T-helper 17 cell (primary cell): Measurements from ENCODE around the gene NCF2. TPM values are rescaled to one million over a fixed set of nuclear protein-coding genes. Genes with fewer than 3 reads are reported as not detected.

Source experiments
- ATAC-seq: fragments of 150-1000 bp; cut with Tn5 transposase; 2 replicates; pipeline ENCODE4 v1.10.0; 2021; ENCODE audit warnings: mild to moderate bottlenecking, moderate library complexity
- DNase-seq, 3 donors: peaks; one replicate each; pipeline versions ENCODE4 v3.0.0 to v3.0.0-alpha.2; 2020 to 2021
- H3K9me3 ChIP-seq: one replicate; pipeline ENCODE4 v1.7.0; 2013; ENCODE audit warnings: low read length, mild to moderate bottlenecking; ENCODE audit not compliant: control insufficient read depth, poor library complexity, severe bottlenecking
- H3K27ac Mint-ChIP-seq: one replicate; pipeline ENCODE4 v1.8.0; 2022; ENCODE audit warnings: mild to moderate bottlenecking, moderate library complexity, mixed read lengths
- H3K27me3 Mint-ChIP-seq: one replicate; pipeline ENCODE4 v1.8.0; 2022; ENCODE audit warnings: mixed read lengths
- H3K36me3 Mint-ChIP-seq: one replicate; pipeline ENCODE4 v1.8.0; 2022; ENCODE audit warnings: low read depth, mixed read lengths
- H3K4me1 Mint-ChIP-seq: one replicate; pipeline ENCODE4 v1.8.0; 2022; ENCODE audit warnings: mild to moderate bottlenecking, mixed read lengths
- H3K4me3 Mint-ChIP-seq: one replicate; pipeline ENCODE4 v1.8.0; 2022; ENCODE audit warnings: mild to moderate bottlenecking, moderate library complexity, mixed read lengths
- total RNA-seq, 4 donors: library from RNA in 2 of 4; stranded (reverse) in 2 of 4; gene quantifications; one replicate each; pipeline ENCODE4 v1.2.3 and lab custom pipeline; 2022 to 2026

Gene NCF2
- total RNA-seq, 2 donors from 2014 or later, result 2.7 to 14.7 TPM

DNA sequence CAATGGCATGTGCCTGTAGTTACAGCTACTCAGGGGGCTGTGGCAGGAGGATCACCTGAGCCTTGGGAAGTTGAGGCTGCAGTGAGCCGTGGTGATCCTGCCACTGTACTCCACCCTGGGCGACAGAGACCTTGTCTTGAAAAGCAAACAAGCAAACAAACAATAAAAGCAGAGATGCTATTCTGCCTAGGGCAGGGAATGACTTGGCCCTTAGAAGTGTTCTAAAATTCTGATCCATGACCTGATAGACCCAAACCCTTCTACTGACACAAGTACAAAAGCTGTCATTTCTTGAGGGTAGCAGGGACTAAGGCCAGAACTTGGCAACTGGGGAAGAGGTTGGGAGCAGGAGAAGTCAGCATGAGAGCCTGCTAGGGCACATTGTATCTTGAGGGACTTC is 15.6 kb upstream of the NCF2 start:
- H3K27me3 Mint-ChIP-seq, result peaks cover 19% of the 10 kb centered on the region
- no peak for ATAC-seq
- H3K9me3 ChIP-seq, result no peaks in the 10 kb centered on the region
- DNase-seq, result no peak
- H3K4me1 Mint-ChIP-seq, result peaks cover 5% of the 10 kb centered on the region
- H3K36me3 Mint-ChIP-seq, result no peaks in the 10 kb centered on the region
- no peak overlapping the region for H3K4me3 Mint-ChIP-seq
- no peak overlapping the region for H3K27ac Mint-ChIP-seq

DNA sequence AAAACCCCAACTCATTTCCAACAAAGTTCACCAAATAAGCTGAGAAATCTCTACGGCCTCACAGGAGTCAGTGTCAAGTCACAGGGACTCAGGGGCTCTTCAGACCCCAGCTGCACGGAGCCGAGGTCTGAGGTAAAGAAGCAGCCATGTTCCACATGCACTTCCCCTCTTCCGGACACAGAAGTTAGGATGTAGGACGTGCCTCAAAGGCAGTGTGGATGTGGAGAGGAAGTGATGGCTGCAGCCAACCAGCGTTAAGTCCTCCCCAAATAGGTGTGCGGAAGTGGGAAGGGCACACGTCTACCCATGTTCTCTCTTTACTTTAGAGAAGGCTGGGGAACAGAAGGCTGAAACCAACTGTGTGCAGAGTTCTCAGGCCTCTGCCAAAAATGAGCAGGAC is 14.6 kb upstream of the NCF2 start:
- no peak for ATAC-seq
- DNase-seq, result no peak
- no peaks in the 10 kb centered on the region for H3K9me3 ChIP-seq
- Mint-ChIP-seq H3K27ac (no peak overlapping the region), H3K4me1 (peaks cover 5% of the 10 kb centered on the region), H3K27me3 (peaks cover 19% of the 10 kb centered on the region), H3K4me3 (no peak overlapping the region), H3K36me3 (no peaks in the 10 kb centered on the region)

DNA sequence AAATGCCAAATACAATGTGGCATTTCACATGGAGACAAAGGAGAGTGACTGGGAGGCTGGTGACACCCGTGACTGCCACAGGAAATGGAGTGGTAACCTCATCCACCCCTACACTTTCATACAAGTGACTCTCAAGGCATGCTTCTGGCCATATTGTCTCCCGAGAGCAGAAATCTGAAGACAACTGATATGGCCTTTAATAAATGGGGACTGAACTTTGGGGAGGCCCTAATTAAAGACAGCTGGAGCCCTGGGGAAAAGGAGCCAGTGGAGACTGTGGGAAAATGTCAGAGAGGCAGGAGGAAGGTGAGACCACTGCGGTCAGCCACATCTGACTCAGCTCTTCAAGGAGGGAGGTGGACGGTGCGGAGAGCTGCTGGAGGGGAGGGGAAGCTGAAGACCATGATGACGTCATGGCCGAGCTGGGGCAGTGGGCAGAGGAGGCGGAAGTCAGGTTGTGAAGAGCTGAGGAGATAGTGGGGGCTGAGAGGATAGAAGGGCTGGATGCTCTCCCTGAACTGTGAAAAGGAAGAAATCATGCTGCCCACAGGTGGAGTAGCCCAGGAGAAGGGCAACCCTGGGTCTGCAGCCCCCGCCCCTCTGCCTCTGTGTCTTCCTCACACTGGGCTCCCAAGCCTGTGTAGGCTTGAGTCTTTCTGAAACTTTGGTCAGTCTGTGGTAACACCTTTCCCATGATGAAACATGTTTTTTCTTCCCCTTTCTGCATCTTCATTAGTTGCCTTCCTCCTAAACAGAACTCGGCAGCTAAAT is 14.0 kb upstream of the NCF2 start:
- ATAC-seq, result peak; percentile 54

DNA sequence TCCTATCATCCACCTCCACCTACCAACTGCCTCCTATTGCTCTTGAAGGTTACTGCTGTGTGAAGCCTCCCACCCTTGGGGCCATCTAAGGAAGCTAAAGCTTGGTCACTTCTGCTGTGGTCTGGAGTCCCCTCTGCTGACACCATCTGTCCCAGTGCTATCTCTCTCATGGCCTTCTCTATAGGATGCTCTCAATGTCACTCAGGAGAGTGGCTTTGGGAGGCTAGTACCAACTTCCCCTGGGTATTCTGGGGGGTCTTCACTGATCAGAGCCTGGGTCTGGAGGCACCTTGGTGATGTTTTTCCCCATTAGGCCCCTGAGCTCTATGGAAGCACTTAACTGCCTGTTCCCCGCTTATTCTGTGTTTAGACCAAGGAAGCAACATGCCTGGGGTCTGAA is 12.3 kb upstream of the NCF2 start:
- no peaks in the 10 kb centered on the region for H3K36me3 Mint-ChIP-seq
- H3K27me3 Mint-ChIP-seq, result peaks cover 27% of the 10 kb centered on the region
- no peak for ATAC-seq
- peaks cover 9% of the 10 kb centered on the region for H3K4me1 Mint-ChIP-seq
- H3K27ac Mint-ChIP-seq, result no peak overlapping the region
- no peaks in the 10 kb centered on the region for H3K9me3 ChIP-seq
- H3K4me3 Mint-ChIP-seq, result no peak overlapping the region
- no peak for DNase-seq

More for the DNA sequence above, 14.0 kb upstream of the NCF2 start:
- Mint-ChIP-seq H3K27me3 (peaks cover 19% of the 10 kb centered on the region), H3K4me3 (no peak overlapping the region), H3K27ac (no peak overlapping the region), H3K4me1 (peaks cover 7% of the 10 kb centered on the region), H3K36me3 (no peaks in the 10 kb centered on the region)
- H3K9me3 ChIP-seq, result no peaks in the 10 kb centered on the region
- DNase-seq, result no peak

DNA sequence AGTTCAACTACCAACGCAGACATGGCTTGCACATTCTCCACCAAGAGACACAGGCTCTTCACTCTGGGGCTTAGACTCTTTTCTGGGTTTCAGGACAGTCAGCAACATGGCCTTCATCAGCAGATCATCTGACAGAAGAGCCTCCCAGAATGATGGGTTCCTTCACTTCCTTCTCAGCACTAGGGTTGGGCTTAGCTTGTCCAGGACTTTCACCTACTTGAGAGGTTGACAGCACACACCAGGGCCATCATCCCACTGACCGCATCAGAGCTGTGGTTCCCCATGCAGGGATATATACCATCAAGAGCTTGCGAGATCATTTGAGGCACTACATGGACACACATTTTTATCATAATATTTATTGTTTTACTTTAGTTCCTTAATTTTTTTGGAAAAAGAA is 10.4 kb upstream of the NCF2 start:
- Mint-ChIP-seq H3K4me3 (no peak overlapping the region), H3K36me3 (no peaks in the 10 kb centered on the region), H3K27me3 (peaks cover 27% of the 10 kb centered on the region), H3K4me1 (peaks cover 7% of the 10 kb centered on the region), H3K27ac (no peak overlapping the region)
- ATAC-seq, result no peak
- H3K9me3 ChIP-seq, result no peaks in the 10 kb centered on the region
- DNase-seq, result no peak

DNA sequence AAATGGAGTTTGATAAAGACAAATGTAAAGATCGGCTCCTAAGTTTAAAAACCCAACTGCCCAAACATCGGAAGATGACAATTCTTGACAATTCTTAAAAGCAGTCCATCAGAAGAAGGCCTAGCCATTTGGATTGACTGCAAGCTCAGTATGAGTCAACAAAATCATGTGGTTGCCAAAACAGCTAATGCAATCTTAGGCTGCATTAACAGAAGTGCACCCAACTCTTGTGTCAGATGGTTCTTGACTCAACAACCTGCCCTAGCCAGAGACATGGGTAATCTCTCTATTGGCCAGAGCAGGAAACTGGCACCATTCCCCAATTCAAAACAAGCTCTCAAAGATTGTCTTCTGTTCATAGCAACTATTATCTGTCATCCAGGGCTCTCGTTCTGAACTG is 9.9 kb upstream of the NCF2 start:
- ATAC-seq, result no peak
- no peaks in the 10 kb centered on the region for H3K36me3 Mint-ChIP-seq
- H3K9me3 ChIP-seq, result no peaks in the 10 kb centered on the region
- H3K4me3 Mint-ChIP-seq, result no peak overlapping the region
- no peak for DNase-seq
- H3K4me1 Mint-ChIP-seq, result peaks cover 7% of the 10 kb centered on the region
- no peak overlapping the region for H3K27ac Mint-ChIP-seq
- H3K27me3 Mint-ChIP-seq, result peaks cover 27% of the 10 kb centered on the region

DNA sequence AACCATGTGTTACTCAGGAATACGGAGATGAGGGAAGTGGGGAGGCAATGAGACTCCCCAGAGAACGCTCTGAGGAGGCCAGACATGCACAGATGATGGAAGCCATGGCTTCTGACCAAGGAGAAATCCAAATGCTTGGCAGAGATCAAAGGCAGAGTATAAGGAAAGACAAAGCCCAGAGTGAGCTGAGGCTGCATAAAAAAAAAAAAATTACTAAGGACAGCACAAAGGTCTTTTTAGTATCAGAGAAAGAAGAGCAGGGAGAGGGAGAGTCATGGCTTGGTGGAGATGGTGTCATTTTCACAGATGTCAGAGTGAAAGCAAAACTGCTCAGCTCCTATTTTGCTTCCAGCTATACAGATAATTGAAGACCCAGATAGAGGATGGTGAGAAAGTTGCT is 8.1 kb upstream of the NCF2 start:
- Mint-ChIP-seq H3K4me3 (no peak overlapping the region), H3K27me3 (peaks cover 15% of the 10 kb centered on the region), H3K36me3 (peaks cover under 1% of the 10 kb centered on the region), H3K27ac (peak overlapping the region; percentile 21), H3K4me1 (peaks cover 6% of the 10 kb centered on the region)
- ATAC-seq, result no peak
- DNase-seq, result no peak
- no peaks in the 10 kb centered on the region for H3K9me3 ChIP-seq

DNA sequence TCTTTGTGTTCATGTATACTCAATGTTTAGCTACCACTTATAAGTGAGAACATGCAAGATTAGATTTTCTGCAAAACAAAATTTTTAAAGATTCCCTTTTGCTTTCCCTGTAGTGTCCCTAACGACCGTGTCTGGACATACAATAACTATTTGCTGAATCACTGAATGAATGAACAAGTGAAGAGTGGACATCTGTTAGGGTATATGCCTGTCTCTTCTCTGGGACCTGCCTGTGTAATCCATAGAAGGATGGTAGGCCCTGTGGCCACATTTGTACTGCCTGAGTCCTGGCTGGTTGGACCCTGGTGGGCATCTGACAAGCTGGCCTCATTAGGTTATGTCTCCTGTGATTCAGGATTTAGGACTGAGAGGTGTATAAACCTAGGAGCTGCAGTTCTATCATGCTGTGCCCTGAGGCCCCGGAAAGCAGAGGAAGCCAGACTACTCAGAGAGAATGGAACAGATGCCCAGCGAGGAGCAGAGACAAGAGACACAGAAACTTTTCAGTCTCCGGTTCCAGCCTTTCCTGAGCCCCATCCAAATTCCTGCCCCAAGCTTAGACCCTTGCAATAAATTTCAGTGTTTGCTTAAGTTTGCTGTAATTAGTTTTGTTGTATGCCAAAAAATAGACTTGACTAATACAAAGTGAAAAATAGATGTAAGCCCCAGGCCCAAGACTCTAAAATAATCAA is 7.5 kb upstream of the NCF2 start:
- ATAC-seq (no peak), DNase-seq (no peak)
- Mint-ChIP-seq H3K36me3 (peaks cover 6% of the 10 kb centered on the region), H3K27ac (peak overlapping the region; percentile 21), H3K4me1 (peaks cover 12% of the 10 kb centered on the region), H3K27me3 (peaks cover 19% of the 10 kb centered on the region), H3K4me3 (no peak overlapping the region)
- no peaks in the 10 kb centered on the region for H3K9me3 ChIP-seq

DNA sequence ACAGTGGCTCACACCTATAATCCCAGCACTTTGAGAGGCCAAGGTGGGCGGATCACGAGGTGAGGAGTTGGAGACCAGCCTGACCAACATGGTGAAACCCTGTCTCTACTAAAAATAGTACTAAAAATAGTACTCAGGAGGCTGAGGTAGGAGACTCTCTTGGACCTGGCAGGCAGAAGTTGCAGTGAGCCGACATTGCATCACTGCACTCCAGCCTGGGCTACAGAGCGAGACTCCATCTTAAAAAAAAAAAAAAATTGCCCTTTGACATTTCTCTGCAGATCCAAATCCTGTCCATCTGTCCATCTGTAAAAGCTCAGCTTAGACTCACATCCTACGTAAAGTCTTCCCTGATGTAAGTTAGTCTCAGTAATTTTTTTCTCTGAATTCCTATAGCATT is 6.2 kb upstream of the NCF2 start:
- H3K9me3 ChIP-seq, result no peaks in the 10 kb centered on the region
- Mint-ChIP-seq H3K4me1 (peaks cover 16% of the 10 kb centered on the region), H3K27ac (no peak overlapping the region), H3K4me3 (no peak overlapping the region), H3K36me3 (peaks cover 7% of the 10 kb centered on the region), H3K27me3 (peaks cover 19% of the 10 kb centered on the region)
- DNase-seq, result no peak
- ATAC-seq, result no peak

DNA sequence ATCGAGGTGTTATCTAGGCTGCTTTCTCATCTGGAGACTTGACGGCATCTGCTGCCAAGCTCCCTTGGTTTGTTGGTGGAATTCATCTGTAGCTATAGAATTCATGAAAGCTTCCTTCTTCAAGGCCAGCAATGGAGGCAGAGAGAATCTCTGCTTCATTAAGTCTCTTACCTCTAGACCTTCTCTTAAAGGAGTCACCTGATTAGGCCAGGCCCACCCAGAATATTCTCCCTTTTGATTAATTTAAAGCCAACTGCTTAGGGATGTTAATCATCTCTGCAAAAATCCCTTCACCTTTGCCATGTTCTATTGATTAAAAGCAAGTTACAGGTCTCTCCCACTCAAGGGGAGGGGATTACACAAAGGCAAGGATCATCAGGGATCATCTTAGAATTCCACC is 5.3 kb upstream of the NCF2 start:
- Mint-ChIP-seq H3K4me3 (no peak overlapping the region), H3K27ac (no peak overlapping the region), H3K36me3 (peaks cover 7% of the 10 kb centered on the region), H3K4me1 (peaks cover 21% of the 10 kb centered on the region), H3K27me3 (peaks cover 19% of the 10 kb centered on the region)
- no peak for ATAC-seq
- no peak for DNase-seq
- no peaks in the 10 kb centered on the region for H3K9me3 ChIP-seq

DNA sequence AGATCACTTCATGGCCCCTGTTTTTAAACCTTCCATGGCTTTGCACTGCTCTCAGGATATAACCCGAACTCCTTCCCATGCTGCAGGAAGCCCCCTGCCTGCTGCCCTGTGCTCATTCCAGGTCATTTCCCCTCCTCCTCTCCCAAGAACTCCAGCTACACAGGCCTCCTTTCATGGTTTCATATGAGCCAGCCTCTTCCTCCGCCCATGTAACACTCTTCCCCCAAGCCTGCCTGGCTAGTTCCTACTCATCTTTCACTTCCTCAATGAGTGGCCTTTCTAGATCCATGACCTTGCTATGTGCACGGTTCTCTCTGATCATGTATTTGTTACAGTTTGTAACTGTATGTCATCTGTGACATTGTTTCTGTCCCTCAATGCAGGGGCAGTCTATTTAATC is 3.1 kb upstream of the NCF2 start:
- no peak overlapping the region for H3K4me3 Mint-ChIP-seq
- DNase-seq (no peak), ATAC-seq (no peak)
- peaks cover 7% of the 10 kb centered on the region for H3K36me3 Mint-ChIP-seq
- peaks cover 16% of the 10 kb centered on the region for H3K27me3 Mint-ChIP-seq
- peaks cover 38% of the 10 kb centered on the region for H3K4me1 Mint-ChIP-seq
- peak overlapping the region; percentile 54 for H3K27ac Mint-ChIP-seq
- no peaks in the 10 kb centered on the region for H3K9me3 ChIP-seq

DNA sequence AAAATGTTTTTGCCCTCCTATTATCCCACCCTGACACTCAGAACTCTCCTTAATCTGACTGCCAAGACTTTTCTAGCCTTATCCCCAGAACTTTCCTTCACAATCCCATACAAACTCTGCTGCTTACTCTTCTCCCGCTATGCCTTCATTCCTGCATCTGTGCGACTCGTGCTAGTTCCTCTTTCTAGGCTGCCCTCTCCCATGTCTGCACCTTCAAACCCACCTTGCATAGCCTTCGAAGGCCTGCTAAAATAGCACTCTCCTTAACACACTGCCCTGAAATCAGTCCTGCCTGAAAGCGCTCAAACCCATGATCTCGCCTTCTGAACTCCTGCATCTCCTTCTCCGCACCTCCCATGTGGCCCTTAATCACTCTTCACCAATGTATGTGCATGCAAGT is 2.5 kb upstream of the NCF2 start:
- peaks cover 7% of the 10 kb centered on the region for H3K36me3 Mint-ChIP-seq
- no peak for DNase-seq
- H3K27ac Mint-ChIP-seq, result peak overlapping the region; percentile 54
- peaks cover 11% of the 10 kb centered on the region for H3K27me3 Mint-ChIP-seq
- no peaks in the 10 kb centered on the region for H3K9me3 ChIP-seq
- H3K4me1 Mint-ChIP-seq, result peaks cover 36% of the 10 kb centered on the region
- ATAC-seq, result no peak
- peak overlapping the region; percentile 56 for H3K4me3 Mint-ChIP-seq

DNA sequence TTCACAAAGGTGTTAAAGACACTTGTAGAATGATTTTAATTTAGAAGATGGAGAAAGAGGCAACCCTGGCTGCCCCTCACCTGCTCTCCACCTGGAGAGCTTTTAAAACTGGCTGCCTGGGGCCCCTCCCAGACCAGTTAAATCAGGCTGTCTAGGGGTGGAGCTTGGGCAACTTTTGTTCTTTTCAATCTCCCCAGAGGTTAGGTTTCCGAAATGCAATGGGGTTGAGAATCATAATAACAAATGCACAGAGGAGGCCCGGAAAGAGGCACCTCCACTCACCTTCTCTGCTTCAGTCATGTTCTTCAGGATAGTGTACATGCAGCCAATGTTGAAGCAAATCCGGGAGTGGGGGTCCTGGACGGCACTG is 400 bp downstream of the NCF2 start:
- Mint-ChIP-seq H3K27ac (peak overlapping the region; percentile 54), H3K4me1 (peaks cover 37% of the 10 kb centered on the region), H3K36me3 (peaks cover 7% of the 10 kb centered on the region), H3K4me3 (peak overlapping the region; percentile 61), H3K27me3 (peaks cover 11% of the 10 kb centered on the region)
- H3K9me3 ChIP-seq, result no peaks in the 10 kb centered on the region
- no peak for DNase-seq
- ATAC-seq, result peak; percentile 35

DNA sequence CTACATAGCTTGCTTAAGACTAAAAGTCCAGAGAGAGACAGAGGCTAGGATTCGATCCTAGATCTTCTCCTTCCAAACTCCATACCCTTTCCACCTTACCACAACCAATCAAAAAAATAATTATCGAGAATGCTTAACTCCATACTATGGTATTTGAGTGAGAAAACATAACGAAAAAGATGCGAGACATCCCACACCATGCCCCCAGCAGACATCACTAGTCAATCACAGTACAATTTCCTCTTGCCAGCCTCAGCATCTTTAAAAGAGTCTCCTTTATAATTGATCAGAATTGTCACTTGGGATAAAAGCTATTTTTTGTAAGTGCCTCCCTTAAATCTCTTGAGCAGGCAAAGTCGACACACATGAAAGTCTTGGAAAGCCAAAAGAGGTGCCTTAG is 875 bp downstream of the NCF2 start:
- peaks cover 7% of the 10 kb centered on the region for H3K36me3 Mint-ChIP-seq
- H3K4me3 Mint-ChIP-seq, result peak overlapping the region; percentile 26
- H3K9me3 ChIP-seq, result no peaks in the 10 kb centered on the region
- peaks cover 11% of the 10 kb centered on the region for H3K27me3 Mint-ChIP-seq
- DNase-seq (no peak), ATAC-seq (no peak)
- peak overlapping the region; percentile 54 for H3K27ac Mint-ChIP-seq
- H3K4me1 Mint-ChIP-seq, result peaks cover 40% of the 10 kb centered on the region
